Activated CD4-positive, alpha-beta T cell treated with anti-CD3 and anti-CD28 coated beads for 1 hour (primary cell): Measurements from ENCODE around the gene ANAPC2.

ENCODE experiments used
- DNase-seq: peaks from one replicate; pipeline ENCODE4 v3.0.0-alpha.2; 2020

Gene ANAPC2

GRCh38 chr9:137191691-137192447, 3.5 kb upstream of the ANAPC2 start:
- DNase-seq: no peak

GRCh38 chr9:137191245-137191644, 2.9 kb upstream of the ANAPC2 start:
- DNase-seq: no peak

- no peak for DNase-seq
Observed at GRCh38 chr9:137190315-137190856, 2.0 kb upstream of the ANAPC2 start.

- DNase-seq: no peak
Observed at GRCh38 chr9:137189297-137190295, 1.2 kb upstream of the ANAPC2 start.

GRCh38 chr9:137188086-137188489, 272 bp downstream of the ANAPC2 start:
- no peak for DNase-seq

- DNase-seq: no peak
Observed at GRCh38 chr9:137187386-137187785, 974 bp downstream of the ANAPC2 start.

- no peak for DNase-seq
Observed at GRCh38 chr9:137186385-137186784, 2.0 kb downstream of the ANAPC2 start.

- DNase-seq: no peak
Observed at GRCh38 chr9:137185921-137186320, 2.4 kb downstream of the ANAPC2 start.

GRCh38 chr9:137184881-137185660, 3.3 kb downstream of the ANAPC2 start:
- DNase-seq: no peak

- no peak for DNase-seq
Observed at GRCh38 chr9:137183980-137184595, 4.3 kb downstream of the ANAPC2 start.

- no peak for DNase-seq
Observed at GRCh38 chr9:137182836-137183235, 5.5 kb downstream of the ANAPC2 start.

- DNase-seq: no peak
Observed at GRCh38 chr9:137181680-137182079, 6.7 kb downstream of the ANAPC2 start.

- DNase-seq: no peak
Observed at GRCh38 chr9:137180491-137180890, 7.9 kb downstream of the ANAPC2 start.

- DNase-seq: no peak
Observed at GRCh38 chr9:137179761-137180160, 8.6 kb downstream of the ANAPC2 start.

GRCh38 chr9:137178939-137179630, 9.3 kb downstream of the ANAPC2 start:
- DNase-seq: no peak

- DNase-seq: no peak
Observed at GRCh38 chr9:137178201-137178938, 10.0 kb downstream of the ANAPC2 start.

GRCh38 chr9:137176302-137177182, 11.8 kb downstream of the ANAPC2 start:
- DNase-seq: no peak

GRCh38 chr9:137175345-137175961, 12.9 kb downstream of the ANAPC2 start:
- no peak for DNase-seq

GRCh38 chr9:137174722-137175293, 13.6 kb downstream of the ANAPC2 start:
- DNase-seq: no peak
